Heart right ventricle (tissue), 16 donors: ENCODE measurements around the gene ASB18. TPM values are rescaled to one million over a fixed set of nuclear protein-coding genes. Genes with fewer than 3 reads are reported as not detected.

ENCODE experiments used
- ATAC-seq, 8 donors: fragments of 200-7000 bp; cut with Tn5 transposase; one replicate each; pipeline ENCODE4 v1.9.1; 2020; ENCODE audit warnings: mild to moderate bottlenecking in 8 of 8, moderate library complexity in 8 of 8, moderate number of reproducible peaks in 1 of 8
- DNase-seq, 2 donors: peaks; one replicate each; pipeline ENCODE4 v3.0.0-alpha.2; 2020
- H3K27ac ChIP-seq, 10 donors: fragments of 200-600 bp; sonication (generic) in 2 of 10; one replicate each; pipeline versions ENCODE4 v1.5.0 to v1.8.0; 2020 to 2022; ENCODE audit warnings: mild to moderate bottlenecking in 3 of 10
- H3K27me3 ChIP-seq, 7 donors: fragments of 200-600 bp; one replicate each; pipeline ENCODE4 v1.8.0; 2021 to 2022; ENCODE audit warnings: mild to moderate bottlenecking in 2 of 7
- H3K36me3 ChIP-seq, 9 donors: fragments of 200-600 bp; sonication (generic) in 1 of 9; one replicate each; pipeline versions ENCODE4 v1.5.0 to v1.8.0; 2020 to 2022; ENCODE audit warnings: mild to moderate bottlenecking in 2 of 9
- H3K4me1 ChIP-seq, 9 donors: fragments of 200-600 bp; sonication (generic) in 1 of 9; one replicate each; pipeline versions ENCODE4 v1.5.0 to v1.8.0; 2020 to 2022; ENCODE audit warnings: mild to moderate bottlenecking in 4 of 9
- H3K4me3 ChIP-seq, 10 donors: fragments of 200-600 bp; sonication (generic) in 2 of 10; one replicate each; pipeline versions ENCODE4 v1.5.0 to v1.8.0; 2020 to 2022; ENCODE audit warnings: mild to moderate bottlenecking in 7 of 10, moderate library complexity in 2 of 10
- H3K9me3 ChIP-seq, 11 donors: fragments of 200-600 bp in 10 of 11; sonication (generic) in 2 of 11; one replicate each; pipeline versions ENCODE4 v1.5.0 to v1.8.0; 2013 to 2022; ENCODE audit warnings: mild to moderate bottlenecking in 2 of 11, control low read depth in 1 of 11, moderate library complexity in 1 of 11
- CTCF ChIP-seq, 9 donors: fragments of 200-600 bp; sonication (generic) in 2 of 9; IDR thresholded peaks; one replicate each; pipeline versions ENCODE4 v1.5.0 to v1.8.0; 2021 to 2022; ENCODE audit warnings: antibody characterized with exemption in 9 of 9, mild to moderate bottlenecking in 5 of 9, moderate library complexity in 1 of 9
- WGBS, 2 donors: extraction: QIAGEN DNeasy Blood & Tissue Kit; methylation state at CpG; one replicate each; pipeline ENCODE4 v1.1.7; 2013; ENCODE audit warnings: inconsistent platforms in 1 of 2; 5-methylcytosine and 5-hydroxymethylcytosine counted together
- intact Hi-C, 10 donors: fragments of 100-400 bp; cut with DNase I; formaldehyde crosslinking; loops; one replicate each; pipeline versions ENCODE4 v1.11.1 to v1.14.2; 2022
- polyA plus RNA-seq, 2 donors: library from polyadenylated mRNA; stranded (reverse); fragments of 200-250 nt; gene quantifications; one replicate each; pipeline ENCODE4 v1.2.3, GENCODE V29; 2013
- total RNA-seq, 10 donors: library from RNA; stranded (reverse); fragmentation: NEBNext Ultra II Directional in 3 of 10; extraction: Animal tissue kit (Norgen Biotek cat#: 25700) in 3 of 10; gene quantifications; one replicate each; pipeline versions ENCODE4 v1.2.1 to v1.2.4, GENCODE V29; 2021 to 2023
- donor health status: Arrhythmogenic right ventricular cardiomyopathy.
- donor health status: ischemic (EF 13 %, LVEDD 7.1; RV severe dilation, severe dysfunction).
- donor health status: healthy with polysubstance abuse.
- donor health status: DM: no; HTN: yes; CAD: no.
- donor health status: DM: no; HTN: no; CAD: no.
- donor health status: ischemic (EF 25% LVEDD 6.9; RV normal size, moderate dysfunction).
- donor health status: ischemic (EF 25% LVEDD 5.7; RV mildly dilated, moderate dysfunction).
- donor health status: healthy.
- donor health status: DM: yes; HTN: yes; CAD: no.
- donor health status: Ischemic cardiomyopathy.
- donor health status: ischemic (EF 35%, LVEDD 5.7; RV mildly dilated, moderate dysfunction).
- donor health status: nonischemic (EF 11% LVEDD 7.7; RV severe dilation, severe dysfunction).
- donor health status: DM: yes; HTN: yes; CAD: no.
- donor health status: PGD.
- donor health status: ischemic (EF 29% LVEDD 5.4; RV normal size, mild dysfunction).
- donor health status: nonischemic (EF 23%, LVEDD 6.1; RV moderate dilation, normal function).

ASB18 gene
- total and polyA plus RNA-seq, 12 donors, result 3.5 to 47.1 (median 20.2) TPM

- Histone ChIP-seq H3K4me3 (no peak overlapping the region), H3K4me1 (peaks cover 0 to 7% (median 0%) of the 10 kb centered on the region in 9 donors), H3K36me3 (no peaks in the 10 kb centered on the region), H3K9me3 (no peaks in the 10 kb centered on the region), H3K27me3 (peaks cover 0 to 76% (median 43%) of the 10 kb centered on the region in 7 donors), H3K27ac (no peak overlapping the region)
- DNase-seq, result no peak
- intact Hi-C loops, result no loop called here
- 85 to 95% methylated on average over 10 of the region's 10 CpGs for WGBS, 2 donors
- ATAC-seq, result no peak
- no peak for TF ChIP-seq CTCF (IDR thresholded peaks at IDR 0.05)
Measured at GRCh38 chr2:236143811-236144210, 120.4 kb downstream of the ASB18 start.

Other genes with a start within 250 kb of the ASB18 start
- gene GBX2, start 96.0 kb downstream of the ASB18 start, total RNA-seq, result under 1 TPM in 3 of 10 donors, not detected in 7; 0.12 to 0.22 (median 0.15) TPM
- gene GBX2, start 96.0 kb downstream of the ASB18 start, polyA plus RNA-seq, result under 1 TPM; 0.15 to 0.16 TPM